ENCODE measurements around the gene SLC19A1.

DNA sequence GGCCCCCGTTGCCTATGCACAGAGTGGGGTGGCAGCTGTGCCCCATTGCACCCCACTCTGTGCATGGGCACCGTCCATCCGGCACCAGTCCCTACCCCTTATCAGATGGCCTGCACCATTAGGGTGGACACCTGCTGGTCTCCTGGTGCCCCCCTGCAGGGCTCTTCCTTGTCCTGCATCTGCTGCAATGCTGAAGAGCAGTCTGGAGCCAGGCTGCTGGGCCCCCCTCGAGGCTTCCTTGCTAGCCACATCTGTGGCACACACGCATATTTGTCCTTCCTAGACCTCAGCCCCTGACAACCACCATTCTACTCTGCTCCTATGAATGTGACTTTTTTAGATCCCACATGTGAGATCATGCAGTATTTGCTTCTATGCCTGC is 80.9 kb downstream of the SLC19A1 start:
- TF ChIP-seq, protein P1, sequence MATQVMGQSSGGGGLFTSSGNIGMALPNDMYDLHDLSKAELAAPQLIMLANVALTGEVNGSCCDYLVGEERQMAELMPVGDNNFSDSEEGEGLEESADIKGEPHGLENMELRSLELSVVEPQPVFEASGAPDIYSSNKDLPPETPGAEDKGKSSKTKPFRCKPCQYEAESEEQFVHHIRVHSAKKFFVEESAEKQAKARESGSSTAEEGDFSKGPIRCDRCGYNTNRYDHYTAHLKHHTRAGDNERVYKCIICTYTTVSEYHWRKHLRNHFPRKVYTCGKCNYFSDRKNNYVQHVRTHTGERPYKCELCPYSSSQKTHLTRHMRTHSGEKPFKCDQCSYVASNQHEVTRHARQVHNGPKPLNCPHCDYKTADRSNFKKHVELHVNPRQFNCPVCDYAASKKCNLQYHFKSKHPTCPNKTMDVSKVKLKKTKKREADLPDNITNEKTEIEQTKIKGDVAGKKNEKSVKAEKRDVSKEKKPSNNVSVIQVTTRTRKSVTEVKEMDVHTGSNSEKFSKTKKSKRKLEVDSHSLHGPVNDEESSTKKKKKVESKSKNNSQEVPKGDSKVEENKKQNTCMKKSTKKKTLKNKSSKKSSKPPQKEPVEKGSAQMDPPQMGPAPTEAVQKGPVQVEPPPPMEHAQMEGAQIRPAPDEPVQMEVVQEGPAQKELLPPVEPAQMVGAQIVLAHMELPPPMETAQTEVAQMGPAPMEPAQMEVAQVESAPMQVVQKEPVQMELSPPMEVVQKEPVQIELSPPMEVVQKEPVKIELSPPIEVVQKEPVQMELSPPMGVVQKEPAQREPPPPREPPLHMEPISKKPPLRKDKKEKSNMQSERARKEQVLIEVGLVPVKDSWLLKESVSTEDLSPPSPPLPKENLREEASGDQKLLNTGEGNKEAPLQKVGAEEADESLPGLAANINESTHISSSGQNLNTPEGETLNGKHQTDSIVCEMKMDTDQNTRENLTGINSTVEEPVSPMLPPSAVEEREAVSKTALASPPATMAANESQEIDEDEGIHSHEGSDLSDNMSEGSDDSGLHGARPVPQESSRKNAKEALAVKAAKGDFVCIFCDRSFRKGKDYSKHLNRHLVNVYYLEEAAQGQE (IDR thresholded peaks at IDR 0.05; ENCODE audit: low read depth): no peak
- TF ChIP-seq YY1 (IDR thresholded peaks at IDR 0.05; ENCODE audit: low read depth) (no peak), EP300 (IDR thresholded peaks at IDR 0.05; ENCODE audit: borderline replicate concordance) (no peak), TAF1 (IDR thresholded peaks at IDR 0.05; ENCODE audit: low read depth) (no peak), RAD21 (IDR thresholded peaks at IDR 0.05; ENCODE audit: low read depth) (no peak), TCF12 (IDR thresholded peaks at IDR 0.05; ENCODE audit: low read depth) (no peak), ZBTB7A (IDR thresholded peaks at IDR 0.05; ENCODE audit: low read depth) (no peak), FOXM1 (IDR thresholded peaks at IDR 0.05; ENCODE audit: borderline replicate concordance, low read depth) (no peak), NFIC (IDR thresholded peaks at IDR 0.05) (no peak), CREB1 (IDR thresholded peaks at IDR 0.05; ENCODE audit: low read depth) (no peak), EGR1 (IDR thresholded peaks at IDR 0.05) (no peak), CEBPB (IDR thresholded peaks at IDR 0.05) (no peak)
- TF ChIP-seq, protein P2, sequence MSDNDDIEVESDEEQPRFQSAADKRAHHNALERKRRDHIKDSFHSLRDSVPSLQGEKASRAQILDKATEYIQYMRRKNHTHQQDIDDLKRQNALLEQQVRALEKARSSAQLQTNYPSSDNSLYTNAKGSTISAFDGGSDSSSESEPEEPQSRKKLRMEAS (IDR thresholded peaks at IDR 0.05): no peak
- TF ChIP-seq, protein P3, sequence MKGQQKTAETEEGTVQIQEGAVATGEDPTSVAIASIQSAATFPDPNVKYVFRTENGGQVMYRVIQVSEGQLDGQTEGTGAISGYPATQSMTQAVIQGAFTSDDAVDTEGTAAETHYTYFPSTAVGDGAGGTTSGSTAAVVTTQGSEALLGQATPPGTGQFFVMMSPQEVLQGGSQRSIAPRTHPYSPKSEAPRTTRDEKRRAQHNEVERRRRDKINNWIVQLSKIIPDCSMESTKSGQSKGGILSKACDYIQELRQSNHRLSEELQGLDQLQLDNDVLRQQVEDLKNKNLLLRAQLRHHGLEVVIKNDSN (IDR thresholded peaks at IDR 0.05): no peak

Data from Ishikawa (cell line).